HepG2 (cell line): ENCODE measurements around the gene PPP4R2. TPM values are rescaled to one million over a fixed set of nuclear protein-coding genes. Genes with fewer than 3 reads are reported as not detected.

Experiments used
- DPF2 ChIP-seq: sonication (generic); formaldehyde crosslinking; IDR thresholded peaks from 2 replicates; pipeline ENCODE4 v1.4.0; 2020; ENCODE audit warnings: mild to moderate bottlenecking, low read depth, missing genetic modification reagents, borderline replicate concordance
- MYC ChIP-seq: sonication (generic); formaldehyde crosslinking; IDR thresholded peaks from 2 replicates; pipeline ENCODE4 v1.9.0; 2021; ENCODE audit warnings: missing genetic modification reagents, borderline replicate concordance
- SIN3A ChIP-seq: IDR thresholded peaks from 2 replicates; pipeline ENCODE4 v1.6.1; 2011; ENCODE audit warnings: low read depth, mild to moderate bottlenecking, control low read depth, low read length, borderline replicate concordance
- SKI ChIP-seq: fragments of 450-650 bp; IDR thresholded peaks from one replicate; pipeline ENCODE4 v1.6.1; 2018; ENCODE audit warnings: mild to moderate bottlenecking; ENCODE audit not compliant: partially characterized antibody
- TEAD2 ChIP-seq: sonication (generic); formaldehyde crosslinking; IDR thresholded peaks from 2 replicates; pipeline ENCODE4 v1.9.0; 2021; ENCODE audit warnings: missing genetic modification reagents
- ZNF44 ChIP-seq: sonication (generic); formaldehyde crosslinking; IDR thresholded peaks from 2 replicates; pipeline ENCODE4 v1.5.1; 2020; ENCODE audit warnings: mild to moderate bottlenecking, missing genetic modification reagents
- ZNF564 ChIP-seq: sonication (generic); formaldehyde crosslinking; IDR thresholded peaks from 2 replicates; pipeline ENCODE4 v1.8.1; 2023; ENCODE audit warnings: mild to moderate bottlenecking, missing genetic modification reagents
- ZNF572 ChIP-seq: sonication (generic); formaldehyde crosslinking; IDR thresholded peaks from 2 replicates; pipeline ENCODE4 v1.5.1; 2020; ENCODE audit warnings: mild to moderate bottlenecking, missing genetic modification reagents
- ZNF761 ChIP-seq: sonication (generic); formaldehyde crosslinking; conservative IDR thresholded peaks from 2 replicates; pipeline ENCODE4 v1.4.0; 2020; ENCODE audit warnings: mild to moderate bottlenecking, missing genetic modification reagents
- ZNF773 ChIP-seq: sonication (generic); formaldehyde crosslinking; IDR thresholded peaks from 2 replicates; pipeline ENCODE4 v1.4.0; 2020; ENCODE audit warnings: missing genetic modification reagents, borderline replicate concordance
- ZNF777 ChIP-seq: sonication (generic); formaldehyde crosslinking; IDR thresholded peaks from 2 replicates; pipeline ENCODE4 v1.4.0; 2020; ENCODE audit warnings: missing genetic modification reagents
- polyA plus RNA-seq, 8 experiments: library from polyadenylated mRNA; depleted of rRNA in 3 of 8; stranded (reverse) in 7 of 8; unstranded in 1 of 8; fragments of >200 nt; fragmentation: Illumina TruSeq in 4 of 8; extraction: Trizol in 4 of 8; gene quantifications; 2 replicates each; pipeline versions ENCODE4 v1.2.1 to v1.2.3, GENCODE V29; 2011 to 2016; ENCODE audit warnings: low read depth in 4 of 8, missing spikeins in 1 of 8, mixed read lengths in 1 of 8; ENCODE audit not compliant: insufficient read depth in 1 of 8
- total RNA-seq, 5 experiments: library from RNA; depleted of rRNA; stranded (reverse); fragments of >200 nt; fragmentation: Illumina TruSeq; extraction: Trizol; gene quantifications; 2 replicates each; pipeline ENCODE4 v1.2.3, GENCODE V29; 2016; ENCODE audit warnings: low read depth in 1 of 5
- TF ChIP-seq, protein P1 (sequence below): sonication (generic); formaldehyde crosslinking; IDR thresholded peaks from 2 replicates; pipeline ENCODE4 v1.9.0; 2022; ENCODE audit warnings: low read depth, missing genetic modification reagents
- TF ChIP-seq, protein P2 (sequence below): sonication (generic); formaldehyde crosslinking; IDR thresholded peaks from 2 replicates; pipeline ENCODE4 v1.5.1; 2020; ENCODE audit warnings: missing genetic modification reagents, mild to moderate bottlenecking, borderline replicate concordance
- TF ChIP-seq, protein P3 (sequence below): sonication (generic); formaldehyde crosslinking; conservative IDR thresholded peaks from 2 replicates; pipeline ENCODE4 v1.8.1; 2023; ENCODE audit warnings: missing genetic modification reagents
- TF ChIP-seq, protein P4 (sequence below): sonication (generic); formaldehyde crosslinking; IDR thresholded peaks from 2 replicates; pipeline ENCODE4 v1.4.0; 2020; ENCODE audit warnings: mild to moderate bottlenecking, missing genetic modification reagents
- TF ChIP-seq, protein P5 (sequence below): sonication (generic); formaldehyde crosslinking; IDR thresholded peaks from 2 replicates; pipeline ENCODE4 v1.5.0; 2020; ENCODE audit warnings: missing genetic modification reagents
- TF ChIP-seq, protein P6 (sequence below): sonication (generic); formaldehyde crosslinking; IDR thresholded peaks from 2 replicates; pipeline ENCODE4 v1.5.1; 2020; ENCODE audit warnings: missing genetic modification reagents, mild to moderate bottlenecking, borderline replicate concordance

Gene PPP4R2
- total and polyA plus RNA-seq, 2 of the 13 experiments (the other 11 are each of a cell fraction or from before 2014, with no cell fraction given), result 22.3 to 161 TPM

DNA sequence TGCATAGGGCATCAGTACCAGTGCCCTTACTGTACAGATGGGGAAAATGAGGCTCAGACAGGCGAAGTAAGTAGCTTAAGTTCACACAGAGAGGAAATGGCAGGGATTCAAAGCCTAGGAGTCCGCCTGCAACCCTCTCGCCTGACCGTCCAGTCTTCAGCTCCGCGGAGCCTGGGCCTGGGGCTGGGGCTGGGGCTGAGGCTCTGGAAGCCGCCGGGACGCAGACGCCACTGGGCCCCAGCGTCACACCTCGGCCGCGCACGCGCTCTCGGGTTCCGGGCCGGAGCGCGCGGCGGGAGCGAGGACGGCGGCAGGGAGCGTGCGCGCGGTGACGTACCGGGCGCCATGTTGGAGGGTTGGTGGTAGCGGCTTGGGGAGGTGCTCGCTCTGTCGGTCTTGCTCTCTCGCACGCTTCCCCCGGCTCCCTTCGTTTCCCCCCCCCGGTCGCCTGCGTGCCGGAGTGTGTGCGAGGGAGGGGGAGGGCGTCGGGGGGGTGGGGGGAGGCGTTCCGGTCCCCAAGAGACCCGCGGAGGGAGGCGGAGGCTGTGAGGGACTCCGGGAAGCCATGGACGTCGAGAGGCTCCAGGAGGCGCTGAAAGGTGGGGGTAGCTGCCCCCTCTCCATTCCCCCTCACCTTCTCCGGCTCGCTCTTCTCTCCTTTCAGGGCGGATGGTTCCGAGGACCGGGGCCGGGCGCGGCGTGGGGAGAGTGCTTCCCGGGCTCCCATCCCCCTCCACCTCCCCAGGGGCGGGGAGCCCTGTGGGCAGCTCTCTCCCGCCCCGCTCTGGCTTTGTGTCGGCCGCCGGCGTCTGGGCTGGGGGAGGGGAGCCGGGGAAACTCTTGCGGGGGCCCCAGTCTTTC, at the start of gene PPP4R2 (continued):
- peak; percentile 78; the same call in 1 of the 2 replicates for TF ChIP-seq ZNF773 (CRISPR knock-in tag)
- no peak for TF ChIP-seq TEAD2 (CRISPR knock-in tag)
- peak; percentile 79 for TF ChIP-seq MYC
- TF ChIP-seq ZNF564 (CRISPR knock-in tag), result no peak
- TF ChIP-seq ZNF44, result 0 out of 2 replicates have a peak, but pooled peaks have one; percentile 70
- TF ChIP-seq, protein P1, sequence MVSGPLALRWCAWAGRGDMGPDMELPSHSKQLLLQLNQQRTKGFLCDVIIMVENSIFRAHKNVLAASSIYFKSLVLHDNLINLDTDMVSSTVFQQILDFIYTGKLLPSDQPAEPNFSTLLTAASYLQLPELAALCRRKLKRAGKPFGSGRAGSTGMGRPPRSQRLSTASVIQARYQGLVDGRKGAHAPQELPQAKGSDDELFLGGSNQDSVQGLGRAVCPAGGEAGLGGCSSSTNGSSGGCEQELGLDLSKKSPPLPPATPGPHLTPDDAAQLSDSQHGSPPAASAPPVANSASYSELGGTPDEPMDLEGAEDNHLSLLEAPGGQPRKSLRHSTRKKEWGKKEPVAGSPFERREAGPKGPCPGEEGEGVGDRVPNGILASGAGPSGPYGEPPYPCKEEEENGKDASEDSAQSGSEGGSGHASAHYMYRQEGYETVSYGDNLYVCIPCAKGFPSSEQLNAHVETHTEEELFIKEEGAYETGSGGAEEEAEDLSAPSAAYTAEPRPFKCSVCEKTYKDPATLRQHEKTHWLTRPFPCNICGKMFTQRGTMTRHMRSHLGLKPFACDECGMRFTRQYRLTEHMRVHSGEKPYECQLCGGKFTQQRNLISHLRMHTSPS (CRISPR knock-in tag), result no peak
- TF ChIP-seq, protein P2, sequence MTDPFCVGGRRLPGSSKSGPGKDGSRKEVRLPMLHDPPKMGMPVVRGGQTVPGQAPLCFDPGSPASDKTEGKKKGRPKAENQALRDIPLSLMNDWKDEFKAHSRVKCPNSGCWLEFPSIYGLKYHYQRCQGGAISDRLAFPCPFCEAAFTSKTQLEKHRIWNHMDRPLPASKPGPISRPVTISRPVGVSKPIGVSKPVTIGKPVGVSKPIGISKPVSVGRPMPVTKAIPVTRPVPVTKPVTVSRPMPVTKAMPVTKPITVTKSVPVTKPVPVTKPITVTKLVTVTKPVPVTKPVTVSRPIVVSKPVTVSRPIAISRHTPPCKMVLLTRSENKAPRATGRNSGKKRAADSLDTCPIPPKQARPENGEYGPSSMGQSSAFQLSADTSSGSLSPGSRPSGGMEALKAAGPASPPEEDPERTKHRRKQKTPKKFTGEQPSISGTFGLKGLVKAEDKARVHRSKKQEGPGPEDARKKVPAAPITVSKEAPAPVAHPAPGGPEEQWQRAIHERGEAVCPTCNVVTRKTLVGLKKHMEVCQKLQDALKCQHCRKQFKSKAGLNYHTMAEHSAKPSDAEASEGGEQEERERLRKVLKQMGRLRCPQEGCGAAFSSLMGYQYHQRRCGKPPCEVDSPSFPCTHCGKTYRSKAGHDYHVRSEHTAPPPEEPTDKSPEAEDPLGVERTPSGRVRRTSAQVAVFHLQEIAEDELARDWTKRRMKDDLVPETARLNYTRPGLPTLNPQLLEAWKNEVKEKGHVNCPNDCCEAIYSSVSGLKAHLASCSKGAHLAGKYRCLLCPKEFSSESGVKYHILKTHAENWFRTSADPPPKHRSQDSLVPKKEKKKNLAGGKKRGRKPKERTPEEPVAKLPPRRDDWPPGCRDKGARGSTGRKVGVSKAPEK (CRISPR knock-in tag), result no peak
- TF ChIP-seq, protein P3, sequence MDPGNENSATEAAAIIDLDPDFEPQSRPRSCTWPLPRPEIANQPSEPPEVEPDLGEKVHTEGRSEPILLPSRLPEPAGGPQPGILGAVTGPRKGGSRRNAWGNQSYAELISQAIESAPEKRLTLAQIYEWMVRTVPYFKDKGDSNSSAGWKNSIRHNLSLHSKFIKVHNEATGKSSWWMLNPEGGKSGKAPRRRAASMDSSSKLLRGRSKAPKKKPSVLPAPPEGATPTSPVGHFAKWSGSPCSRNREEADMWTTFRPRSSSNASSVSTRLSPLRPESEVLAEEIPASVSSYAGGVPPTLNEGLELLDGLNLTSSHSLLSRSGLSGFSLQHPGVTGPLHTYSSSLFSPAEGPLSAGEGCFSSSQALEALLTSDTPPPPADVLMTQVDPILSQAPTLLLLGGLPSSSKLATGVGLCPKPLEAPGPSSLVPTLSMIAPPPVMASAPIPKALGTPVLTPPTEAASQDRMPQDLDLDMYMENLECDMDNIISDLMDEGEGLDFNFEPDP (CRISPR knock-in tag), result no peak
- TF ChIP-seq ZNF777 (CRISPR knock-in tag), result no peak
- no peak for TF ChIP-seq ZNF572
- TF ChIP-seq, protein P4, sequence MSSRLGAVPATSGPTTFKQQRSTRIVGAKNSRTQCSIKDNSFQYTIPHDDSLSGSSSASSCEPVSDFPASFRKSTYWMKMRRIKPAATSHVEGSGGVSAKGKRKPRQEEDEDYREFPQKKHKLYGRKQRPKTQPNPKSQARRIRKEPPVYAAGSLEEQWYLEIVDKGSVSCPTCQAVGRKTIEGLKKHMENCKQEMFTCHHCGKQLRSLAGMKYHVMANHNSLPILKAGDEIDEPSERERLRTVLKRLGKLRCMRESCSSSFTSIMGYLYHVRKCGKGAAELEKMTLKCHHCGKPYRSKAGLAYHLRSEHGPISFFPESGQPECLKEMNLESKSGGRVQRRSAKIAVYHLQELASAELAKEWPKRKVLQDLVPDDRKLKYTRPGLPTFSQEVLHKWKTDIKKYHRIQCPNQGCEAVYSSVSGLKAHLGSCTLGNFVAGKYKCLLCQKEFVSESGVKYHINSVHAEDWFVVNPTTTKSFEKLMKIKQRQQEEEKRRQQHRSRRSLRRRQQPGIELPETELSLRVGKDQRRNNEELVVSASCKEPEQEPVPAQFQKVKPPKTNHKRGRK, result no peak
- no peak for TF ChIP-seq ZNF761 (CRISPR knock-in tag)
- TF ChIP-seq SKI, result peak; percentile 59
- TF ChIP-seq, protein P5, sequence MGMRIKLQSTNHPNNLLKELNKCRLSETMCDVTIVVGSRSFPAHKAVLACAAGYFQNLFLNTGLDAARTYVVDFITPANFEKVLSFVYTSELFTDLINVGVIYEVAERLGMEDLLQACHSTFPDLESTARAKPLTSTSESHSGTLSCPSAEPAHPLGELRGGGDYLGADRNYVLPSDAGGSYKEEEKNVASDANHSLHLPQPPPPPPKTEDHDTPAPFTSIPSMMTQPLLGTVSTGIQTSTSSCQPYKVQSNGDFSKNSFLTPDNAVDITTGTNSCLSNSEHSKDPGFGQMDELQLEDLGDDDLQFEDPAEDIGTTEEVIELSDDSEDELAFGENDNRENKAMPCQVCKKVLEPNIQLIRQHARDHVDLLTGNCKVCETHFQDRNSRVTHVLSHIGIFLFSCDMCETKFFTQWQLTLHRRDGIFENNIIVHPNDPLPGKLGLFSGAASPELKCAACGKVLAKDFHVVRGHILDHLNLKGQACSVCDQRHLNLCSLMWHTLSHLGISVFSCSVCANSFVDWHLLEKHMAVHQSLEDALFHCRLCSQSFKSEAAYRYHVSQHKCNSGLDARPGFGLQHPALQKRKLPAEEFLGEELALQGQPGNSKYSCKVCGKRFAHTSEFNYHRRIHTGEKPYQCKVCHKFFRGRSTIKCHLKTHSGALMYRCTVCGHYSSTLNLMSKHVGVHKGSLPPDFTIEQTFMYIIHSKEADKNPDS, result no peak
- TF ChIP-seq, protein P6, sequence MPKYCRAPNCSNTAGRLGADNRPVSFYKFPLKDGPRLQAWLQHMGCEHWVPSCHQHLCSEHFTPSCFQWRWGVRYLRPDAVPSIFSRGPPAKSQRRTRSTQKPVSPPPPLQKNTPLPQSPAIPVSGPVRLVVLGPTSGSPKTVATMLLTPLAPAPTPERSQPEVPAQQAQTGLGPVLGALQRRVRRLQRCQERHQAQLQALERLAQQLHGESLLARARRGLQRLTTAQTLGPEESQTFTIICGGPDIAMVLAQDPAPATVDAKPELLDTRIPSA (CRISPR knock-in tag), result no peak
- TF ChIP-seq SIN3A, result peak; percentile 44; the same call in 1 of the 2 replicates
- TF ChIP-seq DPF2 (CRISPR knock-in tag), result no peak
